Measurements from ENCODE around the gene SELPLG.
"Not testable (repeated sequence)": the region's sequence is repeated elsewhere in the genome, so short reads cannot be mapped to it uniquely, and the experiment has no call there.

Gene SELPLG

DNA sequence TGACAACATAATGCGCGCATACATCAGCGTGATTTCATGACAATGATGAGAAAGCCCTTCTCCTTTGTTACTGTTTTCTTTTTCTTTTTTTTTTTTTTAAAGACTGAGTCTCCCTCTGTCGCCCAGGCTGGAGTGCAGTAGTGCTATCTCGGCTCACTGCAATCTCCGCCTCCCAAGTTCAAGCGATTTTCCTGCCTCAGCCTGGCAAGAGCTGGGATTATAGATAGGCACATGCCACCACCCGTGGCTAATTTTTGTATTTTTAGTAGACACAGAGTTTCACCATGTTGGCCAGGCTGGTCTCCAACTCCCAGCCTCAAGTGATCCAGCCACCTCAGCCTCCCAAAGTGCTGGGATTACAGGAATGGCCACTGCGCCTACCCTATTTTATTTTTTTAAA is 20.9 kb upstream of the SELPLG start:
- not testable (repeated sequence) for DNase-seq

- DNase-seq: no peak
Observed at GRCh38 chr12:108653922-108654321, 20.2 kb upstream of the SELPLG start.

GRCh38 chr12:108653082-108653516 is 19.4 kb upstream of the SELPLG start:
- DNase-seq: no peak

DNA sequence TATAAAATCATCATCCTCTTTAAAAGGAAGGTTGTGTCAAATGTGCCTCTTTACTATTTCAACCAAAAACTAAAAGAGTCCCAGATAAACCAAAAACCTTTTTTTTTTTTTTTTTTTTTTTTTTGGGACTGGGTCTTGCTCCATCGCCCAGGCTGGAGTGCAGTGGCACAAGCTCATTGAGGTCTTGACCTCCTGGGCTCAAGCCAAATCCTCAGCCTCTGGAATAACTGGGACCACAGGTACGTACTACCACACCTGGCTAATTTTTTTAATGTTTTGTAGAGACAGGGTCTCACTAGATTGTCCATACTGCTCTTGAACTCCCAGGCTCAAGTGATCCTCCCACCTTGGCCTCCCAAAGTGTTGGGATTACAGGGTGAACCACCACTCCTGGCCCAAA is 16.4 kb upstream of the SELPLG start:
- no peak for DNase-seq

DNA sequence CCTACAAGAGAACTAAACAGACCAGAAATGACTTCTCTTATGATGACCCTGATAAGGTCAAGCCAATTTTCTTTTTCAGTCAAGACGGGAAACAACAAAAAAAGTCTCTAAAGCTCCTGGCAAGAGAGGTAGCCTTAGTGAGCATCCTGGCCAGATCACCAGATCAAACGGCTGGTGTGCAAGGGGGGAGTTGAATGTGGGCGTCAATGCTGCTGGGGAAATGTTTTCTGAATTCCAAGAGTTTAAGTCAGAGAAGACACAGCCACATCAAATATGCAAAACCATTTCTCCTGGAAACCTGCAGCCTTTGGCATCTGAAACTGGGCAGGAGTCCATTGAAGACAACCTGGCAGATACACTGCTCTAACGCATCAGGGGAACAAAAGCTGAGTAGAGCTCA is 16.0 kb upstream of the SELPLG start:
- DNase-seq: no peak

DNA sequence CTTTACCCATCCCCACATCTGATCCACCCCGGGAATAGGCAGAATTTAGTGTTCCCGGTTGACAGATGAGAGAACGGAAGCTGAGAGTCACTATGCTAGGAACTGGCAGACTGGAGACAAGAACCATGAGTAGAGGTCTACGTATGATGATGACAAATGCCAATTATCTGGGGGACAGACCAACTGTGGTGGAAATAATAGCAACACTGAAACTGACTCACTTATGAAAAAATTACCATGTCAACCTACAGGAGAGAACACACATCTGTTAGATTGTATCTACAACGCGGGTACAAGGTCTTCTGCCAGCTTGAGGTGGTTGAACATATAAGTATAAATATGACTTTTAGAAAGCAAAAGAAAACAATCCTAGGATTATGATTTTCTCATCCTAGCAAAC is 15.4 kb upstream of the SELPLG start:
- no peak for DNase-seq

GRCh38 chr12:108648371-108648770 is 14.7 kb upstream of the SELPLG start:
- no peak for DNase-seq

- no peak for DNase-seq
Observed at GRCh38 chr12:108647585-108648287, 14.0 kb upstream of the SELPLG start.

DNA sequence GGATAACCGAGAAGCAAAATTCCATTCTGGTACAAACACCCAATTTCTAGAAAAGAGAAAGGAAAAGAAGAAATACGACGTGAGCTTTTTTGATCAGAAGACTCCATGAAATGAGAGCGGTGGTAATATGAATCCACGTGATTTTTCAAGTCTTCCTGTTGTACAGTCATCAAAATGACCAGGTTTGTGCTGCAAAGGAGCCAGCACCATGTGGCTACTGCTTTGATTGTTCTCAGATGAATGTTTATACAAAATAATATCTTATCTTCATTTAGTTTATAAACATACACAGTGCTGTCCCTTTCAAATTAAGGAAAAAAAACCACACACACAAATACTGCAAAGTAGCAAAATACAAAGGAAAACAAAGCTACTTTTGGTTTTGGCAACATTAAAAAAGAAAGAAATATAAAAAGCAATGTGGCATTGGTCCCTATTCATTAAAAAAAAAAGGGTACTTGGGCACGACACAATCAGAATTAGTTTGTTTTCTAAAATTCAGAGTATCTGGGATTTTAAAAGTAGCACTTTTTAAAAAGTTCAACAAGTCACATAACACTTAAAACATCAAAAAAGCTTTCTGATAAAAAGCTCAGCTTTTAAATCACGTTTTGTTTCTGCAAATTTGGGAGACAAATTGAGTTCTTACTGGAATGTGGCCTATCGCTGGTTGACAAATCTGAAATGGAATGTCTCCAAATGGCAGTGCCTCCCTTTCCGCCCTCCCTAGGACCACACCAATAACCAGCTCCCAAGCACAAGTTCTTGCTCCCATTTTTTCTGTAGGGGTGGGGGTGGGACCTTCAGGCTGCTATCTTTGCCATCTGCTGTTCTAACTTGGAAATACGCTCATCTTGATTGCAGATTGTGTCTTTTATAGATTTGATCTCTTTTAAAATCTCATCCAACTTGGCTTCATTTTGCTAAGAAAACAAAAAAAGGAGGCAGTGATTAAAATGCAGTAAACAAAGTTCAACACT is 13.2 kb upstream of the SELPLG start:
- DNase-seq: no peak

DNA sequence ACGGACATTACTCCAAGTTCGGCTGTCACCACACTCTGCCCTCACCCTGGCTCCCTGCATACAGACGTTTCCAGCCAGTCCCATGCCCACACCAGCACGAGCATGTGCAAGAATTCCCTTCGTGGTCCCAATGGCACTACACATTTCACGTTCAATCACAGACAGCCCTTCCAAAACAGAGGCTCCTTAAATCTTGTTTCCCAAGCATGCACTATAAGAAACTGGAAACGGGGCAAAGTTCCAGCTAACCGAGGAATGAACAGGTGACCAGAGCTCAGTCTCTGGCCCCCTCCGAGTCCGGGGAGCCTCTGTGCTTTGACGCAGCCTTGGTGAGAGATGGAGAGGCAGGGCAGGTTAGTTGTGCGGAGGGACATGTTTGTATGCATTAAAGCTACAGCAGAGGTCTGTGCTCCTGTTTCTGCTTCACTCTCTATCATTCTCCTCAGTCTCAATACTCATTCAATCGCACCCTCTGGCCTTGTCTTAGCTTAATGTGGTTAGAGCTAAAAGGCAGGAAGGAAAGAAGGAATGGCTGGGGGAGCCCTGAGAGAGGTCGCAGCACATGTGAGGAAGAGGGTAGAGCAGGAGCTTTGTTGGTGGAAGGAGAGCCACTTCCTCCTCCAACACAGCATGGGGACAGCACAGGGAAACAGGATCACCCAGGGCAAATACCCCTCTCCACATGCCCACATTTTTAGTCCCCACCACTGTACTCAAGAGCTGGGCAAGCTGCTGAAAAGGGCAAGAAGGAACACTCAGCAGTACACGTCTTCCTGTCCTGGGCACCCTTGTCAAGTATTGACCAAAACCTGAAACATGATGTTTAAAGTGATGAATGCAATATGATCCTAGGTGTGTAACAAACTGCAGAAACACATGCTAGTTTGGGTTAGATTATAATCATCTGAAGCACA is 12.2 kb upstream of the SELPLG start:
- no peak for DNase-seq

GRCh38 chr12:108644811-108645120 is 11.1 kb upstream of the SELPLG start:
- no peak for DNase-seq

- no peak for DNase-seq
Observed at GRCh38 chr12:108643941-108644810, 10.5 kb upstream of the SELPLG start.

GRCh38 chr12:108642899-108643654 is 9.4 kb upstream of the SELPLG start:
- no peak for DNase-seq

GRCh38 chr12:108642269-108642870 is 8.7 kb upstream of the SELPLG start:
- DNase-seq: no peak

GRCh38 chr12:108641446-108642268 is 8.0 kb upstream of the SELPLG start:
- DNase-seq: no peak

- no peak for DNase-seq
Observed at GRCh38 chr12:108640802-108641445, 7.2 kb upstream of the SELPLG start.

DNA sequence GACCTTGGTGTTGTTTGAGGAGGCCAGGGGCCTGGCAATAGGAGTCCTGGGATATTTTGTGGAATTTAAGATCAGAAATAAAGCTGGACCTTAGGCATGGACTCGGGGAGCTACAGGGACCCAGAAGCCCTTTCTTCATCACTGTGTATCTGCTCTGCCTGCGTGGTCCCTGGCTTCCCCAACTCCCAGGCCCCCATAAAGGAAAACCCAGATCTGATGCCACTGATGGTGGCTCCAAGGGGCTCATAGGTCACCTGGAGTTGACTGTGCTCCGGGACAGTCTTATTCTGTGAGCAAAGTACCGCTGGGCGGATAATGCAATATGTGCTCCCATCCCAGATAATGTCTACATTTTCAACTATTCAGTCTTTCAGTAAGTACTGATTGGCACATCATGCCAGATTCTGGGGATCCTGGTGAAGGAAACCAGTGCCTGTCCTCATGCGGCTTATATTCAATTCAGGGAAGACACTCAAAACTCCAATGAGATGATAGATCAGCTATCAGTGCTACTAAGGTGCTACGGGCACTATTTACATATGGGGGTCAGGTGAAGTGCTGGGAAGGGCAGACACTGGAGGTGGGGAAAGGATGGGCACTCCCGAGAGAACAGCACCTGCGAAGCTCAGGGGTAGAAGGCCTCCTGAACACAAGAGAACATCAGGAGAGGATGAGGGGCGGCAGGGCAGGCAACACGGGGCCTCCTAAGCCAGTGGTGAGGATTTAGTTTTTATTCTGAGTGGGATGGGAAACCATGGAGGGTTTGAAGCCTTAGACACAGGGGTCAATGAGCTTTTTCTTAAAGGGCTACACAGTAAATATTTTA is 5.5 kb upstream of the SELPLG start:
- no peak for DNase-seq

- no peak for DNase-seq
Observed at GRCh38 chr12:108638141-108638827, 4.6 kb upstream of the SELPLG start.

All from CD4-positive, alpha-beta T cell treated with Interleukin-10 for 1 hour (primary cell).